GM12872 (cell line): ENCODE measurements around the gene SACM1L.
A peak's percentile ranks its signal among the peaks of the same experiment; 100 is the strongest.

Experiments
- CTCF ChIP-seq: IDR thresholded peaks from 3 replicates; pipeline ENCODE4 v1.5.1; 2011; ENCODE audit warnings: low read depth, mild to moderate bottlenecking, low read length, moderate library complexity; ENCODE audit not compliant: insufficient read depth

SACM1L gene

GRCh38 chr3:45657853-45658252 is 31.3 kb upstream of the SACM1L start:
- TF ChIP-seq CTCF = no peak

DNA sequence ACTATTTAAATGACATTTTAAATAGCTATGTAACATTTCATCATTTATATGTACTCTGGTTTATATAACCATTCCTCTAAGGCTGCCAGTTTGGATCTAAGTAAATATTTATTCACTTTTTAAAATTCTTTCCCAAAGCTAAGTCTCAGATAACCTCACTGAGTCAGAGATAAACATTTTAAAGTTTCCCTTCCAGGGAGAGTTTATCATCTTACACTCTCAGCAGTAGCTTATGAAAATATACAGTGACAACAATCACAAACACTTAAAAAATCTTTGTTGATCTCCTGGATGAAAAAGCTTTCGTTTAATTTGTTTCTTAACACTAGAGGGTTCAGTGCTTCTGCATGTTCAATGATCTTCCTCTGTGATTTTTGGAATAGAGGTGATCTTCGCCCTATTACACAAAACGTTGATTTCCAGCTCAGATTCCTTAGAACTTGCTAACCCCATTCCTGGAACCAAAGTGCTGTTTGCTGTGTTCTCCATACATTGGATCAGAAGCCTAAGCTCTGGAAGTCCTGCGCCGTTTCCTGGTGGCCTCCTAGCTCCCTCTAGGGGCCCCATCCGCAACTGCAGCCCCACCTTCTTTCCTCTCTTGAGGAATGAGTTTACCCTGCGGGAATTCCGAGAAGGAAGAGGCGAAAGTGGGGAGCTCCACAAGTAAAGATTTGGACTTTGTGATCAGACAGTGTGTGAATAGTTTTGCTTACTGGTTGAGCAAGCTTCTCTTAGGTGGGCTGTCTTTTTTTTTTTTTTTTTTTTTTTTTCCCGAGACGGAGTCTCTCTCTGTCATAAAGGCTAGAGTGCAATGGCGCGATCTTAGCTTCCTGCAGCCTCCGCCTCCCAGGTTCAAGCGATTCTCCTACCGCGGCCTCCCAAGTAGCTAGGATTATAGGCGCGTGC is 29.3 kb upstream of the SACM1L start:
- TF ChIP-seq CTCF = peak; percentile 97

GRCh38 chr3:45660567-45660901 is 28.7 kb upstream of the SACM1L start:
- TF ChIP-seq CTCF = no peak

DNA sequence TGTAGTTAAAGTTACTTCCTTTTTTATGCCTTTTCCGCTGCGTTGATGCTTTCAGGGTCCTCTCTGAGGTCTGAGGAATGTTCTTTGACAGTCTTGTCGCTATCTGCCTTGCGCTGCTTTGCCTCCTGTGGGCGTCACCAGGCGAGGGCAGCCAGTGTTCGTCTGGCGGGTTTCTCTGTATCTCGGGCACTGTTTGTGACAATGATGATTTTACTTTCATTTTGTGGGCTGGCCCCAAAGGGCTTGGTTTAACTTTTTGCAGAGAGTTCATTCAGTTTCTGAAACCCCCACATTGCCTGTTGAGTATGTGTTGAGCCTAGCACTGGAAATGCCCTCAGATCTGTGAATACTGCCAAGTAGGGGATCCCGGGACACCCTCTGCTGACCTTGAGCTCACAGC is 24.6 kb upstream of the SACM1L start:
- 0 out of 3 replicates have a peak, but pooled peaks have one; percentile 2 for TF ChIP-seq CTCF

- peak; percentile 73 for TF ChIP-seq CTCF
These were observed 24.1 kb upstream of the SACM1L start for GRCh38 chr3:45665101-45665572.

- no peak for TF ChIP-seq CTCF
These were observed 22.3 kb upstream of the SACM1L start for GRCh38 chr3:45666757-45667431.

GRCh38 chr3:45667569-45667934 is 21.6 kb upstream of the SACM1L start:
- TF ChIP-seq CTCF = no peak
